Inflammatory macrophage treated with lipopolysaccharide for 4 hours (primary cell): ENCODE measurements around the gene MAD1L1.

Experiments
- DNase-seq: peaks from one replicate; pipeline ENCODE4 v3.0.0-alpha.2; 2020

The MAD1L1 gene

GRCh38 chr7:2053395-2053794 lies 179.3 kb downstream of the MAD1L1 start:
- no peak for DNase-seq

GRCh38 chr7:2052657-2053048 lies 180.1 kb downstream of the MAD1L1 start:
- DNase-seq: no peak

GRCh38 chr7:2051707-2052656 lies 180.8 kb downstream of the MAD1L1 start:
- DNase-seq: no peak

GRCh38 chr7:2050511-2050866 lies 182.3 kb downstream of the MAD1L1 start:
- DNase-seq: no peak

- no peak for DNase-seq
These were observed 182.8 kb downstream of the MAD1L1 start for GRCh38 chr7:2049782-2050510.

GRCh38 chr7:2049111-2049781 lies 183.5 kb downstream of the MAD1L1 start:
- no peak for DNase-seq

GRCh38 chr7:2048531-2048930 lies 184.2 kb downstream of the MAD1L1 start:
- DNase-seq: no peak

- DNase-seq: no peak
These were observed 184.7 kb downstream of the MAD1L1 start for GRCh38 chr7:2048006-2048405.

- DNase-seq: no peak
These were observed 185.9 kb downstream of the MAD1L1 start for GRCh38 chr7:2046581-2047565.

- DNase-seq: no peak
These were observed 187.0 kb downstream of the MAD1L1 start for GRCh38 chr7:2045559-2046405.

- DNase-seq: no peak
These were observed 187.8 kb downstream of the MAD1L1 start for GRCh38 chr7:2044883-2045471.

- DNase-seq: no peak
These were observed 188.3 kb downstream of the MAD1L1 start for GRCh38 chr7:2044311-2044882.

- DNase-seq: no peak
These were observed 189.3 kb downstream of the MAD1L1 start for GRCh38 chr7:2043316-2044039.

GRCh38 chr7:2042650-2043049 lies 190.1 kb downstream of the MAD1L1 start:
- DNase-seq: no peak

- no peak for DNase-seq
These were observed 191.0 kb downstream of the MAD1L1 start for GRCh38 chr7:2041496-2042367.

- DNase-seq: no peak
These were observed 191.9 kb downstream of the MAD1L1 start for GRCh38 chr7:2040893-2041270.

GRCh38 chr7:2040201-2040892 lies 192.4 kb downstream of the MAD1L1 start:
- no peak for DNase-seq
